Stimulated activated CD4-positive, alpha-beta T cell treated with anti-CD3 and anti-CD28 coated beads, Interleukin-4, amount 100 ng/mL, for 48 hours (primary cell): ENCODE measurements around the gene MYCT1.
"Not testable (repeated sequence)": the region's sequence is repeated elsewhere in the genome, so short reads cannot be mapped to it uniquely, and the experiment has no call there.

ENCODE experiments used
- DNase-seq, 2 donors: peaks; one replicate each; pipeline ENCODE4 v3.0.0-alpha.2; 2020; ENCODE audit warnings: low read depth in 2 of 2

Gene MYCT1

GRCh38 chr6:152697634-152698033 is at the start of gene MYCT1:
Gene MYCT1, plus strand, starts transcription at chr6:152697897. Its CDS starts 6 bp downstream, at chr6:152697903.
- DNase-seq = no peak

GRCh38 chr6:152648105-152648504 is 49.6 kb upstream of the MYCT1 start:
- no peak for DNase-seq

DNA sequence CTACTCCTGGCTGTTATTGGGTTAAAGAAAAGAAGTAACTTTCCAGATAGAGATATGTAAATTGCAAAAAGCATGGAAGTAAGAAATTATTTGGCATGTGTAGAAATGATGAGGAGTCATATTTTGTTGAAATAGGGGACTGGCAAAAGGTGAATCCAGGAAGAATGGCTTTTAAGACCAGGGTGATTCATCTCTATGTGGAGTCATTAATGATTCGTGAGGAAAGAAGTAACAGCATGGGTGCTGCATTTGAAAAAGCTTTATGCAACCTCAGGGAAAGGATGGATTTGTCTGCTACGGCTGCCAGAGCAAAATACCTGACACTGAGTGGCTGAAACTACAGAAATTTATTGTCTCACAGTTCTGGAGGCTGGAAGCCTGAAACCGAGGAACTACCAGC is 45.7 kb upstream of the MYCT1 start:
- no peak for DNase-seq

DNA sequence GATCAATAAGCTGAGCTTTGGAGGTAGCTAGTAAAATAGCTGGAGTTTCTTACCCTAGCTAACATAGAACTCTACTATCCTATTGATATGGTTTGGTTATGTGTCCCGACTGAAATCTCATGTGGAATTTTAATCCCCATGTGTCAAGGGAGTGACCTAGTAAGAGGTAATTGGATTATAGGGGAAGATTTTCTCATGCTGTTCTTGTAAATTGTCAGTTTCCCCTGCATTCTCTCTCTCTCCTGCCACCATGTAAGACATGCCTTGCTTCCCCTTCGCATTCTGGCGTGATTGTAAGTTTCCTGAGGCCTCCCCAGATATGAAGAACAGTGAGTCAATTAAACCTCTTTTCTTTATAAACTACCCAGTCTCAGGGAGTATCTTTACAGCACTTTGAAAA is 35.9 kb upstream of the MYCT1 start:
- DNase-seq = no peak

DNA sequence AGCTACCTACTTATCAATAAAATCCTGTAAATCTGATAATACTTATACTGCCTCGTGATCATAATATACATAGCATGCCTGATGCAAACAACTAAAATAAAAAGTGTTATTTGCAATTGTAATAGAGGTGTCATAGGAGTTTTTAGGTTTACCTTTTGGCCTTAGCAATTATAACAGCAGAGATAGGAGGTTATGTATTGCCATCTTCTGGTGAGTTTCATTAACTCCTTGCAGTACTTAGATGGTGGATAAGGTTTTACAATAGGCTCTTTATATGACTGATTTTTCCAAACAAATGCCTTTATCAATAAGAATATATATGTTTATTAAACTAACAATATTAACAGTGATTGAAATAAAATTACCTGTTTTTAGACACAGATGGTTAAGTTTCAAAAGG is 27.8 kb upstream of the MYCT1 start:
- no peak for DNase-seq

DNA sequence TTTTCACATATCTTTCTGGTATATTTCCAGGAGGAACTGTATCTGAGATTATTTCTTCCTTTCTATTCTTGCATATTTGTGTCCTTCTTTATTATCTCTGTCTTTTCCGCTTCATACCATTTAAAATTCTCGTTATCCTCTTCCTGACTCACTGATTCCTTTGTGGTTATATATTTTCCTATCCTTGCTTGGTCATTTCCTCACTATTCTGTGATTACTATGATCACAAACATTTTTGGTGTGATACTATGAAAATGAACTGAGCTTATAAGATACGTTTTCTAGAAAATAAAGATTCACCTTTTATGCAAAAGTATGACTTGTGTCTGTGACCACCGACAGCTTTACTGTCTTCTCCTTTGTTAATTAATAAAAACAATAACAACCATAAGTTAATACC is 26.5 kb upstream of the MYCT1 start:
- no peak for DNase-seq

DNA sequence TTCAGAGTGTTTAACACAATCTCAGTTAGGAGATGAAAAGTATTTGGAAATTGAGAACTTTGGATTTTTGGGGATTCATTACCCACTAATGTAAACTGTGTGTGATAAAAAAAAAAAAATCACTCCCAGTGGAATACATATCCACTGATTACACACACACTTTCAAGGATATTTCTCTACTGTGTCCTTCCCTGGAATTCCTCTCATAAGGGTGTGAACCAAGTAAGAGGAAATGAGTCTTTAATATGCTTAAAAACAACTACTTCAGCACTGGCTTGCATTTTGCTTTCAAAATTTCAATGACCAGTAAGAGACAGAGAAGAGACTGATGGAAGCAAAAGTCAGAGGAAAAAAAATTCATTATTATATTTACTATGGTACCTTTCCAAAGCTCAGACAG is 24.5 kb upstream of the MYCT1 start:
- no peak for DNase-seq

DNA sequence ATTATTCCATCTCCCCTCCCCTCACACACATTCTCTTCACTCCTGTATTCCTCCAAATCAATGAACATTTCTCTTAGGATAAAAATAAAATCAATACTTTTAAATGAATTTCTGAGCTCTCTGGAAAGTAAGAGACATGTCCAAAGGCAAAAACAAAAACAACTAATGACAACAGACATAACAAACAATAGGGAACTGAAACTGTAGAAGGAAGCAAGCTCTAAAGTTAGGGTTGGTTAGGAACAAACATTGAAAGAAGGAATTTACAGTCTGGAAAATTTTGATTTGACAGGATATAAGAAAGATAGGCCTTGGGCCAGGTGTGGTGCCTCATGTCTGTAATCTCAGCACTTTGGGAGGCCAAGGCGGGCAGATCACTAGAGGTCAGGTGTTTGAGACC is 17.5 kb upstream of the MYCT1 start:
- DNase-seq = no peak

DNA sequence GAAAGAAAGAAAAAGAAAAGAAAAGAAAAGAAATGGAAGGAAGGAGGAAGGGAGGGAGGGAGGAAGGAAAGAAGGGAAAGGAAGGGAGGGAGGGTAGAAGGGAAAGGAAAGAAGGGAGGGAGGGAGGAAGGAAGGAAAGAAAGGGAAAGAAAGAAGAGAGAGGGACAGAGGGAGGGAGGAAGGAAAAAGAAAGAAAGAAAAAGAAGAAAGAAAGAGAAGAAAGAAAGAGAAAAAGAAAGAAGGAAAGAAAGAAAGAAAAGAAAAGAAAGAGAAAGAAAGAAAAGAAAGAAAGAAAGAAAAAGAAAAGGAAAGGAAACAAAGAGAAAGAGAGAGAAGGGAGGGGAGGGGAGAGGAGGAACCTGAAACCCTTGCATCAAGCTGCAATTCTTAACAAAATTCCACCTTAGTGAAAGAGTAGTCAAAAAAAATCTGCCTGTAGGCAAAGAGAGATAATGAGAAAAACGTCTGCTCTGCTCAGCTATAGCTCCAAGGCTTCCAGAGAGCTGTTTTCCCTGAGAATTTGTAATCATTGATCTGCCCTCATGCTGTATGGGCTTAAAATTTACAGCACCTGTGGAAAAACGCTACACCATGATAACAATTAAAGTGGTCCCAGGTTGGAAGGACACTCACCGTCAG is 16.7 kb upstream of the MYCT1 start:
- no peak for DNase-seq

DNA sequence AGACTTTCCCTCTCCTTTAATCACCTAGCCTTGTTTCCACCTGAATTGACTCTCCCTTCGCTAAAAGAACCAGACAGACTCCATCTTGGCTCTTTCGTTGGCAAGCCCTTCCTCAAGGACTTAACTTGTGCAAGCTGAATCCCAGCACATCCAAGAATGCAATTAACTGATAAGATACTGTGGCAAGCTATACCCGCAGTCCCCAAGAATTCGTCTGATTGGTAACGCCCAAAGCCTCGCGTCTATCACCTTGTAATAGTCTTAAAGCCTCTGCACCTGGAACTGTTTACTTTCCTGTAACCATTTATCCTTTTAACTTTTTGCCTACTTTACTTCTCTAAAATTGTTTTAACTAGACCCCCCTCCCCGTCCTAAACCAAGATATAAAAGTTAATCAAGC is 15.6 kb upstream of the MYCT1 start:
- no peak for DNase-seq

DNA sequence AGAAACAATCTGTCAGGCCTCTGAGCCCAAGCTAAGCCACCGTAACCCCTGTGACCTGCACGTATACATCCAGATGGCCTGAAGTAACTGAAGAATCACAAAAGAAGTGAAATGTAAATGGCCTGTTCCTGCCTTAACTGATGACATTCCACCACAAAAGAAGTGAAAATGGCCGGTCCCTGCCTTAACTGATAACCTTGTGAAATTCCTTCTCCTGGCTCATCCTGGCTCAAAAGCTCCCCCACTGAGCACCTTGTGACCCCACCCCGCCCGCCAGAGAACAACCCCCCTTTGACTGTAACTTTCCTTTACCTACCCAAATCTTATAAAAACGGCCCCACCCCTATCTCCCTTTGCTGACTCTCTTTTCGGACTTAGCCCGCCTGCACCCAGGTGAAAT is 14.8 kb upstream of the MYCT1 start:
- DNase-seq = not testable (repeated sequence)

DNA sequence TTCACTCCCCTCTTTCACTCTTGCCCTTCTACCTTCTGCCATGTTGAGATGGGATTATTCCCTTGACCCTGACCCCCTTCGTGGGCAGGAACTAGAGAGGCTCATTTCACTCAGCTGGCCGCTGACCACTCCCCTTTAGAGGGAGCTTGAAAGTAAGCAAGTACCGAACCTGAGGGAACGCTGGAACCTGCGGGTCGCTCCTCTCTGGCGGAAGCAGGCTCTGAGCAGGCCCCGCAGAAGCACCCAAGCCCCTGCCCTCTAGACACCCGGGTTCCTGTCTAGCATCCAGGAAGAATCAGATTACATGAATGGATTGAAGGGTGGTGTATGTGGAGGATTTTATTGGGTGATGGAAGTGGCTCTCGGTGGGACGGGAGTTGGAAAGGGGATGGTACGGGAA is 11.9 kb upstream of the MYCT1 start:
- no peak for DNase-seq

GRCh38 chr6:152695372-152696045 is 2.2 kb upstream of the MYCT1 start:
- no peak for DNase-seq

DNA sequence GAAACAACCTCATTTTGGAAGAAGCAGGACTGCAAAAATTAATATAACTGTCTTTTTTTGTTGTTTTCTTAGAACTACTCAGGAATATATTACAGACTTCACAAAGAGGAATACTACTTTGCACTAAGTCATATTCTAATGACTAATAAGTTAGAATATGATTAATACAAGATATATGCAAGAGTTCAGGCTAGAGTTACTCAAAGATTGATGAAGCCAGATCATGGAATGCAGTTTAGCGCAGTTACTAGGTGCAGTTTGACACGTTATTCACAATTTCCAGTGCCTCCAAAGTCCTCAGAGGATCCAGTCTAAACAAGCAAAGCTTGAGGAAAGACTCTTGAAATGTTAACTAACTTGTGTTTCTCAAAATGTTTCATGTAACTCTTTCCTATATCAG is 1.2 kb upstream of the MYCT1 start:
- DNase-seq = no peak

DNA sequence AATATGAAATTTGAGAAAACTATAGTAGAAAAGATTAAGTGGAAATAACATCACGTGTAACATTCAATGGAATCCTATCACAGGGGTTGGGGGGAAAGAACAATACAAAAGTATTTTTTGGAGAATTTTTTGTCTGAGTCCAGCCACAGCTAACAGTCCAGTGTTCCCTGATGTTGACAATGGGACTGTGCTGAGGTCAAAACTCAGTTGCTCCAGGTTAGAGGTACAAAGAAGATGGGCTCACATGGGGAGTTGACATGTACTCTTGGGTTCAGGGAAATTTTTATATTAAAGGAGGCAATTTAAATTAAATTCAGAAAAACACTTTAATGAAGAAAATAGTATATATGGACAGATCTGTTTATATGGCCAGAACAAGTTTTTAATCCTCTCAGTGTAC is 995 bp downstream of the MYCT1 start:
- no peak for DNase-seq

GRCh38 chr6:152700427-152700826 is 2.7 kb downstream of the MYCT1 start:
- DNase-seq = no peak

DNA sequence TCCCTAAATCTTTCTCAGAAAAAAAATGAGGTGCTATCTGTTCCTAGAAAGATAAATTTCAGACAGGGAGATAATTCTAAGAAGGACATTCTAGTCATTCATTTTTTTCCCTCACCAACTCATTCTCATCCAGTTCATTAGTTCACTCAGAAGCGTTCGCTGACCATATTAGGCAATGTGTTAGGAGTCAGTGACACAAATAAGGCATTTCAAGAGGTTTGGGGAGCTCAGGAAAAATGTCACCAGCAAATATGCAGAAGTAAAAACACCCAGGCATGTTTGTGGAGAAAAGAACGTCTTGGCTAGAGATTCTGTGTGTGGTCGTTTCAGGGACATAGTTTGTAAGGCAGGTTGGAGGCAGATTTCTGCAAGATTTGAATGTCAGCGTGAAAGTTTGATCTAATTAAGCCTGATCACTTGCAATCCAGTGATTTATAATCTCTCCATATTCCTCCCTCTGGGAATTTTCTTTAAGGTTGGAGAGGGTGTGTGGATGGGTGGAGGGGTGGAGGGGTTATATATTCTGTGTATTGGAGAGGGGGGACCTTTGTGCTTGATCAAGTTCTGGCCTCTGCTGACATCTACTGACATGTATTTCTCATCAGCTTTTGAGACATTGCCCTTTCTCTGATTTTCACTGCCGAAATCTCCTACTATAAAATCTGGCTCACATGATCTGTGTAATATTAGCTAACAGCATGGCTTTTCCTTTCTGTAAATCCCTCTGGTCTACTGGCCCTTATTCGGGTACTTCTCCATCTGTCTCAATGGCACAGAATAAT is 3.6 kb downstream of the MYCT1 start:
- DNase-seq = no peak

DNA sequence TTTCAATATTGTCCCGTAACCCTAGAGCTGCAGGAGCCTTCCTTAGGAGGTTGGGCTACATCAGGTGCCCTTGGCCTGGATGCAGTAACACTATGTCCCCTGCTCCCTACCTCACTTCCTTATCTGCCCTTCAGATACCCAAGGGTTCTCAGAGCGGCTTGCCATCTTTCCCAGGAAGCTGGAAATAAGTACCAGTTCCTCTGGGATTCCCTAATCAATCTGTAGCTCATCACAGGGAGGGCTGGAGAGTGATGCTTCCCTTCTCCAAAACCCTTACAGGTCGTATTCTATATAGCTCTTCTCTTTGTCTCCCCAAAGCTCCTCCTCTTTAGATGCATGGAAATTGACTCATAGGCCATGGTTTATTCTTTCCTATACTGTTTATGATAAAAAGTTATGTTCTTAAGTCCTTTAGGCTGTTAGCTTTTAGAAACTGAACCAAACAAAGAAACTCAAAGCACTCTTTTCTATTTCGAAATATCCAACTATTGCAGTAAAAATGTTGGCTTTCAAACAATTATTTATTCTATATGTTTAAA is 4.2 kb downstream of the MYCT1 start:
- no peak for DNase-seq

DNA sequence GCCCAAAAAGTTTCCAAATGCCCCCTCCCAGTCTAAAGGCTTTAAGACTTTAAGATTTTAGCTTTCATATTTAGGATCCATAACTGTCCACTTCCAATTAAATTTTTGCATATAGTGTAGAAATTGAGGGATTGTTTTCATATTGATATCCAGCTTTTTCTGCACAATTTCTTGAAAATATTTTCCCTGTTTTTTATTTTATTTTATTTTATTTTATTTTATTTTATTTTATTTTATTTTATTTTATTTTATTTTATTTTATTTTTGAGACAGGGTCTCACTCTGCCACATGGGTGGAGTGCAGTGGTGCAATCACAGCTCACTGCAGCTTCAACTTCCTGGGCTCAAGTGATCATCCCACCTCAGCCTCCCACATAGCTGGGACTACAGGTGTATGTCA is 6.1 kb downstream of the MYCT1 start:
- DNase-seq = not testable (repeated sequence)

GRCh38 chr6:152705327-152705726 is 7.6 kb downstream of the MYCT1 start:
- no peak for DNase-seq

DNA sequence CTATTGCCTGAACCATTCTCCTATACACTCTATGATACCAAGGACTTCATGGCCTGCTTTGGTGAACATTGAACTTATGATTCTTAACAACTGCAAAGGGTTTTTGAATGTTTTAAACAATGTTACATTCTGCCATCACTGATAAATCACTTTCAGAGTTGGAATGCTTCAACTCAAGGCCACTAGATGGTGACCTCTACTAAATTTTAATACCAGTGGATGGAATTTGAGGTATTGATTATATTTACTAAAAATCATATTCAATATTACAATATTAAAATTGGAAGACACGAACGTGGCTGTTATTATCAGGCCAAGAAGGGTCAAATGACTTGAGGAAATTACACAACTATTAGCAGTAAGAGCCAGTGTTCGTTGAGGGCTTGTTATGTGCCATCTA is 18.6 kb downstream of the MYCT1 start:
- no peak for DNase-seq

GRCh38 chr6:152720974-152721373 is 23.3 kb downstream of the MYCT1 start:
- no peak for DNase-seq

DNA sequence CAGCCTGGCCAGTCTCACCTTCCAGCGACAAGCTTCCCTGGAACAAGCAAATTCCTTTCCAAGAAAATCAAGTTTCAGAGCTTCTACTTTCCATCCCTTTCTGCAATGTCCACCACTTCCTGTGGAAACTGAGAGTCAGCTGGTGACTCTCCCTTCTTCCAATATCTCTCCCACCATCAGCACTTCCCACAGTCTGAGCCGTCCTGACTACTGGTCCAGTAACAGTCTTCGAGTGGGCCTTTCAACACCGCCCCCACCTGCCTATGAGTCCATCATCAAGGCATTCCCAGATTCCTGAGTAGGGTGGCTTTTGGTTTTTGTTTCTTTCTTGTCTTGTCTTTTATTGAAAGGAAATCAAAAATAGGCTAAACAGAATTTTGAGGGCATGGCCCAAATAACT is 24.3 kb downstream of the MYCT1 start:
- no peak for DNase-seq
